A549 (cell line): ENCODE results near the gene PTTG1IP. TPM values are rescaled to one million over a fixed set of nuclear protein-coding genes. Genes with fewer than 3 reads are reported as not detected.
"Not testable (repeated sequence)": the region's sequence is repeated elsewhere in the genome, so short reads cannot be mapped to it uniquely, and the experiment has no call there.

Source experiments
- ATAC-seq, 2 experiments: fragments of 200-7000 bp in 1 of 2; fragments of >200 bp in 1 of 2; cut with Nextera tagmentation in 1 of 2; cut with Tn5 transposase in 1 of 2; 3 replicates each; pipeline versions ENCODE4 v1.8.0 to v1.9.1; 2018 to 2020; ENCODE audit warnings: mild to moderate bottlenecking in 1 of 2, moderate library complexity in 1 of 2
- CTCF ChIA-PET: fragments of 300-600 bp; sonication (Branson Sonifier 250); formaldehyde crosslinking; extraction: SDS; loops from one replicate; lab custom pipeline; 2021; ENCODE audit warnings: antibody characterized with exemption, inconsistent platforms; lab: Yijun Ruan, JAX
- POLR2A ChIA-PET: fragments of 350-600 bp; formaldehyde crosslinking; extraction: SDS; loops from one replicate; lab custom pipeline; 2021; ENCODE audit warnings: antibody characterized with exemption, inconsistent platforms; lab: Yijun Ruan, JAX
- DNase-seq, 2 experiments: peaks; one replicate each; pipeline versions ENCODE4 v3.0.0 to v3.0.0-alpha.2; 2011 to 2016; ENCODE audit warnings: low read depth in 1 of 2, low spot score in 1 of 2
- FAIRE-seq: peaks from 2 replicates; lab custom pipeline; 2011; peaks lifted over from hg19 to GRCh38; lab: Jason Lieb, UNC
- H3K27ac ChIP-seq, 2 experiments: fragments of >200 bp; sonication (Bioruptor Twin); formaldehyde crosslinking; 3 replicates each; pipeline ENCODE4 v1.5.1; 2016 to 2017
- H3K4me1 ChIP-seq: fragments of >200 bp; sonication (Bioruptor Twin); formaldehyde crosslinking; 3 replicates; pipeline ENCODE4 v1.6.1; 2016
- H3K4me2 ChIP-seq: fragments of >200 bp; sonication (Bioruptor Twin); formaldehyde crosslinking; 3 replicates; pipeline ENCODE4 v1.6.1; 2016
- H3K4me3 ChIP-seq: fragments of >200 bp; sonication (Bioruptor Twin); formaldehyde crosslinking; 3 replicates; pipeline ENCODE4 v1.5.1; 2016
- H3K9me3 ChIP-seq: fragments of >200 bp; sonication (Bioruptor Twin); formaldehyde crosslinking; 3 replicates; pipeline ENCODE4 v1.6.1; 2016
- CHD2 ChIP-seq: fragments of 150-350 bp; IDR thresholded peaks from 2 replicates; pipeline ENCODE4 v1.6.1; 2014; ENCODE audit warnings: low read length; ENCODE audit not compliant: partially characterized antibody
- CHD4 ChIP-seq: fragments of 200-600 bp; sonication (generic); IDR thresholded peaks from 2 replicates; pipeline ENCODE4 v1.6.1; 2016; ENCODE audit warnings: antibody characterized with exemption, mild to moderate bottlenecking, borderline replicate concordance
- CTCF ChIP-seq: fragments of >200 bp; sonication (Bioruptor Twin); formaldehyde crosslinking; IDR thresholded peaks from 3 replicates; pipeline ENCODE4 v1.5.1; 2016
- EHMT2 ChIP-seq: fragments of 200-600 bp; sonication (generic); IDR thresholded peaks from 2 replicates; pipeline ENCODE4 v1.6.1; 2016; ENCODE audit warnings: antibody characterized with exemption, low read depth, mild to moderate bottlenecking, moderate library complexity
- FOSB ChIP-seq: fragments of 250-450 bp; sonication (Bioruptor Pico); IDR thresholded peaks from 2 replicates; pipeline ENCODE4 v1.5.0; 2020; ENCODE audit warnings: mild to moderate bottlenecking, moderate library complexity
- FOXS1 ChIP-seq: fragments of 250-450 bp; sonication (Bioruptor Pico); IDR thresholded peaks from 2 replicates; pipeline ENCODE4 v1.5.0; 2020; ENCODE audit warnings: mild to moderate bottlenecking, moderate library complexity
- GATA3 ChIP-seq: IDR thresholded peaks from 2 replicates; pipeline ENCODE4 v1.6.1; 2012; ENCODE audit warnings: borderline replicate concordance
- HOXA7 ChIP-seq: fragments of 250-450 bp; sonication (Bioruptor Pico); IDR thresholded peaks from 2 replicates; pipeline ENCODE4 v1.5.0; 2020; ENCODE audit warnings: mild to moderate bottlenecking, moderate library complexity
- HOXB13 ChIP-seq: fragments of 250-450 bp; sonication (Bioruptor Pico); IDR thresholded peaks from 2 replicates; pipeline ENCODE4 v1.5.0; 2020; ENCODE audit warnings: low read depth, mild to moderate bottlenecking, moderate library complexity
- HOXB5 ChIP-seq: fragments of 250-450 bp; sonication (Bioruptor Pico); IDR thresholded peaks from 2 replicates; pipeline ENCODE4 v1.5.0; 2020; ENCODE audit warnings: mild to moderate bottlenecking, moderate library complexity
- MAZ ChIP-seq: fragments of 150-350 bp; IDR thresholded peaks from 2 replicates; pipeline ENCODE4 v1.6.1; 2014; ENCODE audit warnings: antibody characterized with exemption, low read depth, low read length, borderline replicate concordance
- NPAS2 ChIP-seq: fragments of 250-450 bp; sonication (Bioruptor Pico); IDR thresholded peaks from 2 replicates; pipeline ENCODE4 v1.8.0; 2022; ENCODE audit warnings: mild to moderate bottlenecking, moderate library complexity, borderline replicate concordance
- PHF8 ChIP-seq: fragments of 200-600 bp; sonication (generic); IDR thresholded peaks from 2 replicates; pipeline ENCODE4 v1.6.1; 2016; ENCODE audit warnings: low read depth, mild to moderate bottlenecking, antibody characterized with exemption, moderate library complexity, borderline replicate concordance
- RAD21 ChIP-seq, 2 experiments: fragments of >200 bp in 1 of 2; sonication (Bioruptor Twin) in 1 of 2; formaldehyde crosslinking in 1 of 2; IDR thresholded peaks in 1 of 2; conservative IDR thresholded peaks in 1 of 2; 2 replicates in 1 of 2; 3 replicates in 1 of 2; pipeline ENCODE4 v1.6.1; 2012 to 2018; ENCODE audit warnings: inconsistent platforms in 1 of 2
- RARB ChIP-seq: fragments of 250-450 bp; sonication (Bioruptor Pico); IDR thresholded peaks from 2 replicates; pipeline ENCODE4 v1.8.0; 2021; ENCODE audit warnings: mild to moderate bottlenecking, moderate library complexity
- RCOR1 ChIP-seq: fragments of 150-350 bp; IDR thresholded peaks from 2 replicates; pipeline ENCODE4 v1.6.1; 2014; ENCODE audit warnings: antibody characterized with exemption, low read length, low read depth
- REST ChIP-seq: fragments of 200-600 bp; sonication (generic); IDR thresholded peaks from 2 replicates; pipeline ENCODE4 v1.6.1; 2016; ENCODE audit warnings: antibody characterized with exemption, mild to moderate bottlenecking, moderate library complexity
- RFX5 ChIP-seq: fragments of 450-650 bp; IDR thresholded peaks from 2 replicates; pipeline ENCODE4 v1.7.1; 2014; ENCODE audit warnings: antibody characterized with exemption, mild to moderate bottlenecking, moderate library complexity
- TFCP2L1 ChIP-seq: fragments of 250-450 bp; sonication (Bioruptor Pico); IDR thresholded peaks from 2 replicates; pipeline ENCODE4 v1.5.0; 2021; ENCODE audit warnings: mild to moderate bottlenecking
- ZNF302 ChIP-seq: fragments of 250-450 bp; sonication (Bioruptor Pico); IDR thresholded peaks from 2 replicates; pipeline ENCODE4 v1.9.0; 2021; ENCODE audit warnings: inconsistent platforms, mild to moderate bottlenecking, moderate library complexity
- WGBS: methylation state at CpG from one replicate; pipeline ENCODE4 v1.1.6; 2017; ENCODE audit errors: missing lambda C conversion rate; 5-methylcytosine and 5-hydroxymethylcytosine counted together
- polyA plus RNA-seq, 4 experiments: library from polyadenylated mRNA; depleted of rRNA in 3 of 4; stranded (reverse); fragments of >200 nt; fragmentation: RNase III in 1 of 4; extraction: RNeasy Plus Mini Kit Qiagen cat#74134 plus additional on column Dnase treatment in 1 of 4; gene quantifications; 2 replicates in 3 of 4; 3 replicates in 1 of 4; pipeline ENCODE4 v1.2.3, GENCODE V29; 2011 to 2017
- TF ChIP-seq, protein P1 (sequence below): IDR thresholded peaks from 2 replicates; pipeline ENCODE4 v1.6.1; 2012
- TF ChIP-seq, protein P2 (sequence below): fragments of 150-350 bp; IDR thresholded peaks from 2 replicates; pipeline ENCODE4 v1.6.1; 2014; ENCODE audit warnings: low read depth, mild to moderate bottlenecking, low read length
- TF ChIP-seq, protein P3 (sequence below): fragments of 450-650 bp; IDR thresholded peaks from 2 replicates; pipeline ENCODE4 v1.6.1; 2014; ENCODE audit warnings: antibody characterized with exemption

The PTTG1IP gene
- polyA plus RNA-seq, 2 of the 4 experiments (the other 2 are of a cell fraction), result 98.7 to 99.4 TPM

DNA sequence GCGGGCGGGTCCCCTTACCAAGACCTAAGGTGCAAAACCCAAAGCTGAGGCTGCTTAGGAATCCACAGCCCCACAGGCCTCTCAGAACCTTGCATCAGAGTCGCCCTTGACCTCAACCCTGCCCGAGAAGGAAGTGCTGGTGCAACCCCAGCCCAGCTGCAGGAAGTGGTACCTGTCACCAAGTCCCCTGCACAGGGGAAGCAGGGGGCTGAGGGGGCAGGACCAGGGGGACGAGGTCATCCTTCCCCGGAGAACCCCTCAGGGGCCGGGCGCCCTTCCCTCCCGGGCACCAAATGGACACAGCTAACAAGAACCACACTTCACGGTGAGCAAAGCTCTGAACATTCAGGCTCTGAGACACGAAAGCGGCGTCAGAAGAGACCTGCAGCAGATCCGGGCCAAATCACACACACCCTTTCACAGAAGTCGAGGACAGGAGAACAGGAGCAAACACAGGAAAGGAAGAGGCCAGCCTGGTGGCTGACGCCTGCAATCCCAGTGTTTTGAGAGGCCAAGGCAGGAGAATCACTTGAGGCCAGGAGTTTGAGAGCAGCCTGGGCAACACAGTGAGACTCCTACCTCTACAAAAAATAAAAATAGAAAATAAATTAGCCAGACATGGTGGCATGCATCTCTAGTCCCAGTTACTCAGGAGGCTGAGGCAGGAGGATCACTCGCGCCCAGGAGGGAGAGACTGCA, 40.8 kb upstream of the PTTG1IP start (continued):
- TF ChIP-seq CTCF (no peak), CHD2 (no peak), HOXB5 (CRISPR knock-in tag) (no peak), RARB (CRISPR knock-in tag) (no peak), NPAS2 (CRISPR knock-in tag) (no peak), CHD4 (no peak)
- TF ChIP-seq, protein P1, sequence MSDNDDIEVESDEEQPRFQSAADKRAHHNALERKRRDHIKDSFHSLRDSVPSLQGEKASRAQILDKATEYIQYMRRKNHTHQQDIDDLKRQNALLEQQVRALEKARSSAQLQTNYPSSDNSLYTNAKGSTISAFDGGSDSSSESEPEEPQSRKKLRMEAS, result no peak

DNA sequence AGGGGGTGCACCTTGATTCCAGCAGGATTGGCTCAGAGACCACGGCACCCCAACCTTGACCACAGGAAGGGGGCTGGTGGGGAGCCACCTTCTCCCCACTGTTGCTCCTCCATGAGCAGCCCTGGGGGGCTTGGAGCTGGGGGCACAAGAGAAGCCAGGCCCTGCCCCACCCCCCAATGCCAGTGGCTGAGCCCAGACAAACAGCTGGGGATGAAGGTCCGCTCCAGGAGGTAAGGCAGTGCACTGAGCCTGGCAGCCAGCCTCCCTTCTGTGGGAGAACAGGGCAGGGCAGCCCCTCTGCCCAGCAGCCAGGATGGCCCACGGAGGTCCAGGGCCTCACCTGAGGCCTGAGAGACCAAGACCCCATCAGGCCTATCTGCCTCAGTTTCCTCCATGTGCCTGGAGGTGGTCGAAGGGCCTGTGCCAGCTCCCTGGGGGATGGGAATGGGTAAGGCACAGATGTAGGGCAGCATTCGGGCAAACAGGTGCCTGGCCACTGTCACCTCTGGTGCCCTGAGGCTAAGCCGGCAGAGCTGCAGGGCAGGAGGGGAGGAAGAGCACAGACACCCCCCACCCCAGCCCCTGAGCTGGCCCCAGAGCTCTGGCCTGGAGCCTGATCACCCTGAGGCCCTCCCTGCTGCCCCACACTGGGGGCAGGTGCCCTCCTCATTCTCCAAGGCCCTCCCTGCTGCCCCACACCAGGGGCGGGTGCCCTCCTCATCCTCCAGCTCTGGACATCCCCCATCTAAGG, 40.1 kb upstream of the PTTG1IP start:
- DNase-seq (no peak), ATAC-seq (no peak), FAIRE-seq (no peak)
- no peaks in the 10 kb centered on the region for H3K9me3 ChIP-seq
- ChIA-PET POLR2A (no interaction called here), CTCF (interaction anchor here (1.0 to 3.4 kb wide), 5 partner anchors 13 to 112 kb away, joined by 3 to 14 read pairs (median 5); partner anchors contain the start of gene UBE2G2)
- no peak overlapping the region for H3K4me3 ChIP-seq
- peak overlapping the region; percentile 50 to 76; a peak in 5 of 6 replicates for H3K27ac ChIP-seq
- H3K4me2 ChIP-seq, result no peak overlapping the region
- 81% methylated on average over 3 of the region's 7 CpGs for WGBS
- peaks cover 49% of the 10 kb centered on the region for H3K4me1 ChIP-seq
- TF ChIP-seq HOXB13 (no peak), RAD21 (conservative IDR thresholded peaks at IDR 0.05 in 1 of 2, IDR thresholded peaks at IDR 0.05 in 1 of 2) (no peak), FOXS1 (CRISPR knock-in tag) (no peak), GATA3 (no peak), EHMT2 (no peak), RCOR1 (no peak), MAZ (no peak), TFCP2L1 (CRISPR knock-in tag) (no peak), RFX5 (no peak), RARB (CRISPR knock-in tag) (no peak), PHF8 (no peak), FOSB (CRISPR knock-in tag) (no peak), CHD4 (no peak), ZNF302 (CRISPR knock-in tag) (no peak), NPAS2 (CRISPR knock-in tag) (no peak), HOXA7 (CRISPR knock-in tag) (no peak), REST (no peak)
- TF ChIP-seq, protein P2, sequence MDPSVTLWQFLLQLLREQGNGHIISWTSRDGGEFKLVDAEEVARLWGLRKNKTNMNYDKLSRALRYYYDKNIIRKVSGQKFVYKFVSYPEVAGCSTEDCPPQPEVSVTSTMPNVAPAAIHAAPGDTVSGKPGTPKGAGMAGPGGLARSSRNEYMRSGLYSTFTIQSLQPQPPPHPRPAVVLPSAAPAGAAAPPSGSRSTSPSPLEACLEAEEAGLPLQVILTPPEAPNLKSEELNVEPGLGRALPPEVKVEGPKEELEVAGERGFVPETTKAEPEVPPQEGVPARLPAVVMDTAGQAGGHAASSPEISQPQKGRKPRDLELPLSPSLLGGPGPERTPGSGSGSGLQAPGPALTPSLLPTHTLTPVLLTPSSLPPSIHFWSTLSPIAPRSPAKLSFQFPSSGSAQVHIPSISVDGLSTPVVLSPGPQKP, result no peak
- TF ChIP-seq, protein P3, sequence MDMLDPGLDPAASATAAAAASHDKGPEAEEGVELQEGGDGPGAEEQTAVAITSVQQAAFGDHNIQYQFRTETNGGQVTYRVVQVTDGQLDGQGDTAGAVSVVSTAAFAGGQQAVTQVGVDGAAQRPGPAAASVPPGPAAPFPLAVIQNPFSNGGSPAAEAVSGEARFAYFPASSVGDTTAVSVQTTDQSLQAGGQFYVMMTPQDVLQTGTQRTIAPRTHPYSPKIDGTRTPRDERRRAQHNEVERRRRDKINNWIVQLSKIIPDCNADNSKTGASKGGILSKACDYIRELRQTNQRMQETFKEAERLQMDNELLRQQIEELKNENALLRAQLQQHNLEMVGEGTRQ, result no peak

DNA sequence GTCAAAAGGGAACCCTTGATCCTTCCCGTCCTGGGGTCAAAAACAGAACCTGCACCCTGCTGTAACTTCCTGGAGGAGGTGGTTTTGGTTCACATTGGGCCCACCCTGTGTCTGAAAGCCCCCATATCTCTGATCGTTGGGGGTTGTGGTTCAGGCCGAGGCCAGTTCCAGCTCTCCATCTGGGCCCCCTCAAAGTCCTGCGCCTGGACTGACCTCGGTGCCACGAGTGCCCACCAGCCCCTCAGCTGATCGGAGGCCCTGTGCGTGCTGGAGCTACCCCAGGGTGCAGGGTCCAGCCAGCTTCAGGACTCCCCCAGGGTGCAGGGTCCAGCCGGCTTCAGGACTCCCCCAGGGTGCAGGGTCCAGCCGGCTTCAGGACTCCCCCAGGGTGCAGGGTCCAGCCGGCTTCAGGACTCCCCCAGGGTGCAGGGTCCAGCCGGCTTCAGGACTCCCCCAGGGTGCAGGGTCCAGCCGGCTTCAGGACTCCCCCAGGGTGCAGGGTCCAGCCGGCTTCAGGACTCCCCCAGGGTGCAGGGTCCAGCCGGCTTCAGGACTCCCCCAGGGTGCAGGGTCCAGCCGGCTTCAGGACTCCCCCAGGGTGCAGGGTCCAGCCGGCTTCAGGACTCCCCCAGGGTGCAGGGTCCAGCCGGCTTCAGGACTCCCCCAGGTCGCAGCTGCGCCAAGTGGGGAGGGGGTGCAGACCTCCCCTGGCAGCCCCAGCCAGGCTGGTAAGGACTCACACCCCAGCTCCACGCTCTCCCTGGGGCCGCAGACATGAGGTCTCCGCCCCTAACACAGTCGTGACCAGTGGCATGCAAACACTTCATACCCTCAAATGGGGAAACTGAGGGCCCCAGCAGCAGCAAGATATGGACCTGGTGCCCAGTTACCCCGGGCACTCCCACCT, 39.3 kb upstream of the PTTG1IP start:
- peak overlapping the region; percentile 73 to 87; a peak in 5 of 6 replicates for H3K27ac ChIP-seq

More for the DNA sequence above, 39.3 kb upstream of the PTTG1IP start:
- H3K4me1 ChIP-seq, result peaks cover 49% of the 10 kb centered on the region
- POLR2A ChIA-PET, FAIRE-seq, H3K9me3 ChIP-seq, DNase-seq, H3K4me3 ChIP-seq, ATAC-seq: not testable (repeated sequence)
- 72% methylated on average over 4 of the region's 25 CpGs for WGBS
- H3K4me2 ChIP-seq, result peak overlapping the region; percentile 55; the same call in 2 of the 3 replicates
- CTCF ChIA-PET, result interaction anchor here (0.6 to 3.4 kb wide), 7 partner anchors 14 to 119 kb away, joined by 3 to 14 read pairs (median 5); partner anchors contain the start of gene UBE2G2
